ENCODE measurements around the gene CRYBG3.

- TF ChIP-seq CTCF (IDR thresholded peaks at IDR 0.05) (no peak), POLR2A (IDR thresholded peaks at IDR 0.05) (no peak)
Measured at GRCh38 chr3:97959872-97960271, 138.1 kb downstream of the CRYBG3 start.

Measured in vagina (tissue), 2 donors.